Stimulated activated CD8-positive, alpha-beta memory T cell treated with anti-CD3 and anti-CD28 coated beads, Interleukin-12 subunit alpha, Interleukin-12 subunit beta, amount 100 ng/mL, for 24 hours (primary cell): Measurements from ENCODE around the gene EMID1.

ENCODE experiments used
- DNase-seq: peaks from one replicate; pipeline ENCODE4 v3.0.0-alpha.2; 2020; ENCODE audit errors: extremely low read depth

EMID1 gene

DNA sequence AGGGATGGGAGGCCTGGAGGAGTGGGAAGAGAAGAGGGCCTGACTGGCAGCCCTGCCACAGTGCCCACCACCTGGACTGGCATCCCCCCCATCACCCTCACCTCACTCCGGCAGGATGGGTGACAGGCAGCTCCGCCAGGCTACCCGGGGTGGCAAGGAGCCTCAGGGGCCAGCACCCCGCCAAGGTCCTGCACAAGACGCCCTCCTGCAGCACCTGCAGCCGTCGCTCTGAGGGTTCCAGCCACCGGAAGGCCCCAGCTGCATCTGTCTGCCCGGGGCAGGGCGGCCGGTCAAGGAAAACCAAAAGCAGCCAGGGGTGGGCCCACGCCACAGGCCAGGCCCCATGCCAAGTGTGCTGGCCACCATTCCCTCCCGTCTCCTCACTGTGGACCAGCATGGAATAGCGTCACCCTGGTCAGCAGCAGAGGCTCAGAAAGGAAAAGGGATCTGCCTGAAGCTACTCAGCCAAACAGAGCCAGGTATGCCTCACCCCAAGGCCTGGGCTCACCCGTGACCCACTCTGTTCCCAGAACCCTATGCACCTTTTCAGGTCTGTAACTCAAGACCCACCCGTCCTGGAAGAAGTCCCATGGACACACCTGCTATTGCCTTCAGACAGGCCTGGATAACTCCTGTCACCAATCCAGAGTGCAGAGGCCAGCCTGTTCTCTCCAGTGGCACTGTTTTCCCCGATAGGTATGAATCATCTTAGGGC, 55.1 kb downstream of the EMID1 start:
- DNase-seq, result no peak

DNA sequence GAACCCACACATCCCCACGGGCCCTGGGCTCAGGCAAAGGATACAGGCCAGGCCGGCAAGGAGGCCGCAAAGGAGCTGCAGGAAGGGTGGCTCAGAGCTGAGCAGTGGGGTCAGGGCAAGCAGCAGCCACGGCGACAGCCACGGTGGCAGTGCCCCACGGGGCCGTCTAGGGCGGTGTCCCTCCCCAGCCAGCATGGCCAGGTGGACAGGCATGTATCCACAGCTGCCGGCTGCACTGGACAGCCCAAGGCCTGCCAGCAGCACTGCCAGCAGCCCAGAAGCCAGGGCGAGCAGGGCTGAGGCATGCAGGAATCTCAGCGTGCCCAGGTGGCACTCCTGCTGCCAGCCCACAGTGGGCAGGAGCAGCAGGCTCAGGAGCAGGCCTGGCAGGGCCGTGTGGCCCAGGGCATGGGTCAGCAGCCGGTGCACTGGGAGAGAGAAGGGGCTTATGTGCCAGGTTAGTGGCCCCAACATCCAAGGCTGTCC, 58.1 kb downstream of the EMID1 start:
- DNase-seq, result no peak

DNA sequence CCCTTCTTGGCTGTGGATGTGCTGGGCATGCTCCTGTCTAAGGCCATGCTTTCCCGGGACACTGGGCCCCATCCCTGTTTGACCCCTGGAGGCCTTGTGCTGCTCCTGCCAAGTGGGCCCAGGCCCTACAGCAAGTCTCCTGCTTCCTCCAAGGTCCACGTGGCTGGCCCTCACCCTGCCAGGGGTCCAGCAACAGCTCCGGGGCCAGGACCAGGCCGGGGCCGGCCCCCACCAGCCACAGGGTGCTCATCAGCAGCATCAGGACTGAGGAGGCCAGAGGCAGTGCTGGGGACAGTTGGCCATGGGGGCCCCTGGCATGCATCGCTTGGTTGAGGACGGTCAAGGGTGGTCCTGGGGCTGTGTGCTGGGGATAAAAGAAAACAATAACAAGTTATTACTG, 59.6 kb downstream of the EMID1 start:
- no peak for DNase-seq

DNA sequence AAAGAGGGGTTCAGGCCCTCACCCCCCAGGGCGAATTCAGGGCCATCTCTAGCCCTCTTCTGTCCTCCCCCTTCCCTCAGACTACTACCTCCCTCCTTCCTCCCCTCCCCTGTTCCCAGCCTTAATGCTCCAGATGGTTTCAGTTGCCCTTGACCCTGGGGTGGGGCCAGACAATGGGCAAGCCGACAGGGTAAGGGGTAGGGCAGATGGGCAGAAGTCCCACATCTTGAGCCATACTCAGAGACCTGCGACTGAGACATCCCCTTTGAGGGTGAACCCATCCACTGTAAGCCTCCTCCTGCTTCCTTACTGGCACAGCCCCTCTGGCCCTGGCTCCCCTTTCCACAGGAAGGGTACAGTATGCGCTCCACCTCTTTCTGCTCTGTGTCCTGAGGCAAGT, 60.2 kb downstream of the EMID1 start:
- DNase-seq, result no peak

DNA sequence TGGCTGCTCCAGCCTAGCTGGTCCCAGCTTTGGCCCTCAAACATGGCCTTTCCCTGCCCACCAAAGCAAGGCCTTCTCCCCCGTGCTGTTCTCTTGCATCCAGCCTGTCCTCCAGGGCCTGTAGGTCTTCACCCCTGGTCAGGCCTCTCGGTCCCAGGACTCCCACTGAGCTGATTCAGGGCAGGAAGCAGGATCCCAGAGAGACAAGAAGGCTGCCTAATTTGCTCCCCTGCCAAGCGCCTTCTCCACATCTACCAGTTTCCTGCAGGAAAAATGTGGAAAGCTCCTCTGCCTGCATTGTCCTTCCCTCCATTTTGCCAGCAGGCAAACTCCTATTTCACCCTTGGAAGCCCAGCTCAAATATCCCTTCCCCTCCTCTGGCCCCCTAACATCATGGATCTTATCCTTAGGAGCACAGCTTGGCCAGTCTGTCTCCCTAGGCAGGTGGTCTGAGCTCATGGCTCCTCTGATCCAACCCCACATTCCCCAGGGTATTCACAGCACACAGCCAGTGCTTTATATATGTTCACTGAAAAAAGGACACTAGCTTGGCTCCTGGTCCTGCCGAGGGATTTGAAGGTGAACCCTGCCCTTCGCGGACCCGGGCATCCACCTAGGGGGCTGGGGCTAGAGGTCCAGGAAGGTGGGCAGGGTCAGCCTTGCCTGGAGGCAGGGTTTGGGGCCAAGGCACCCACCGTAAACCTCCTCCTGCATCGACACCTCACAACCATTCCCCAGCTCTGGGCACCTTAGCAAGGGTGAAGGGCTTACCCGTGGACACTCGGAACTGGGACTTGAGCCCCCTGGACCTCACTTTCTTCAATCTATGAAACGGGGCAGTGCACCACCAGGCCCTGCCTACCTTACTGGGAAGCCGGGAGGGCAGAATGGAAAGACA, 61.1 kb downstream of the EMID1 start:
- no peak for DNase-seq

DNA sequence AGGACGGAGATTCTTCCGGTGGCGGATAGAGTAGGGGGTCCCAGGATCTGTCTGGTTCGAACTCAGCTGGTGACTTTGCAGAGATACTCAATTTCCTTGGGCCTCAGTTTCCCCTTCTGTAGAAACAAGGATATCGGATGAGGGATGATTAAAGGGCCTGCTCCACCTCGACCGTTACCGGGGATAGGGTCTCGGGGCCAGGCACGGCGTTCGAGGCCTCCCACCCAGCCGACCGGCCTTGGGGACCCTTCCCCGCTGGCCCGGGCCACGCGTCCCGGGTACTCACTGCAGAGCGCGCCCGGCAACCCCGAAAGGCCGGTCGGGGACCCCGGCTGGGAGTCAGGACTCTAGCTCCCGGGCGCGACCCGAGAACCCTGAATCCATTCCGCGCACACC, 61.8 kb downstream of the EMID1 start:
- DNase-seq, result no peak

DNA sequence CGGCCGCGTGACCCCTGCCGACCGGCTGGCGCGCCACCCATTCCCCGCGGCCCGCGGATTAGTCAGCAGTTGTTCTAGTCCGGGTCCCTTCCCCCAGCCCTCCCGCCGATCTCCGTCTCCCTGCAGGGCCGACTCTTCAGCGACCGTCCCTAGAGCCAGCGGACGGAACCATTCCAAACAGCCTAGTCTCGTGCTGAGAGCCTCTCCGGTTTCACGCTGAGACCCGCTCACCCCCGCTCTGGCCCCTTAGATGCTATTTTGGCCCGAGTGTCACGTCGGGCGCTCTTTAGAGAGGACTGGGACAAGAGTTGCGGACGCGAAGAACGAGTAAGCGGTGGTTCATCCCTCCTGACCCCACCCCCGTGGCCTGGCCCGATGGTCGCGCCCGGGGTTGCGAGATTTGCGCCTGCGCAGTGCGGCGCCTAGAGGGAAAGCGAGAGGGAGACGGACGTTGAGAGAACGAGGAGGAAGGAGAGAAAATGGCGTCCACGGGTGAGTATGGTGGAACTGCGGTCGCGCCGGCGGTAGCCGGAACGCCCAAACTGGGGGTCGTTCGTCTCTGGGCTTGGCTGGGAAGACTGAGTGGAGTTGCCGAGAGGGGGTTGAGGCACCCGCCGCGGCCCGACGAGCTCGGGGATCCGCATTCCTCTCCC, 62.3 kb downstream of the EMID1 start, which contains the start of the genes EWSR1 and RHBDD3:
Gene EWSR1 (plus strand): TSS at position 411 of the 653 bp plus-strand sequence. CDS start 69 bp downstream, at position 480.
Gene RHBDD3 (minus strand): TSS at position 124 of the 653 bp plus-strand sequence. CDS start 2,355 bp downstream, outside the sequence.
- DNase-seq, result peak; percentile 86

DNA sequence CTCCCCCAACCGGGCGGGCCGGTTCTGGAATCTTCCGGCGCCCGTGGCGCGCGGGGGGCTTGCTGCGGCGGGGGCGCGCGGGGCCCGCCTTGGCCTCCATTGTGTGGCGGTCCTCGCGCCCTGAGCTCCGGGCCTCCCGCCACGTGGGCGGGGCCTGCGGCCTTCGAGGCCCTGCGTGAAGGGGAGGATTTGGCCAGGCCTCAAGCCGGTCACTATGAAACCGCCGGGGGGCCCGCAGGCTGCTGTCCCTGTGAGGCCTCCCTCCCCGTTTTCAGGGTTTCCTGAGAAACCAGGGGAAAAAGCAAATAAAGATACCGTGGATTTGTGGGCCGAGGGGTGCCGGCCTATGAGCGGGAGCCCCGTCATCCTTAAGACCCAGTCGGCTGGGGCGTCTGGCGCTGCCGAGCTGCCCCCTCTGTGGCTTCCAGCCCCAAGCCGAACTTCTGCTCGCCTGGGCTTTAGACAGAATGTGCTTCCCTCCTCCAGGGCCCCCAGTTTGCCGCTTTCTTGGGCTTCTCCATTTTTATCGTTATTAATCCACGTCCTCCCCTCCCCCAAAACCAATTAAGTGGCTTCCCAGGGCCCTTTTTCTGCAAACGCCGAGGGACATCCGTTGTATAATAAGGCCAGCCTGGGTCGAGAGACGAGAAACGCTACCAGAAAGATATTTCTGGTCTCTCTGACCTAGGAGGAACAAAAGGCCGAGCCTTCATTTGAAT, 63.0 kb downstream of the EMID1 start:
- DNase-seq, result no peak

DNA sequence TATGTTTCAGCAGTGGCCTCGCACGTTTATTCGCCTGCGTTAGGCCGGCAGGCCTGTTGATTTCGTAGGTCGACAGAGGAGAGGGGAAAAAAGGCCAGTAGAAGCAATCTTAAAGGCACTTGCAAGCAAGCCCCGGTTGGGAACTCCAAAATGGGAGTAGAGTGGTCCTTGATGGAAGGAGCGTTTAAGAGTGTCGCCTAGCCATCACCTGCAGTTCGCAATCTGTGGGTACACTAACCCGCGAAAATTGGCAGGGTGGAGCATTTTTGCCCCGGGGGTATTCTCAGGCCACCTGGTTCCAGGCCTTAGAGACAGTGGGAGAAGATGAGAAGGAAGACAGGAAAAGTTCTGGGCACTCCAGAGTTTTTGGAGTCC, 63.5 kb downstream of the EMID1 start:
- no peak for DNase-seq

DNA sequence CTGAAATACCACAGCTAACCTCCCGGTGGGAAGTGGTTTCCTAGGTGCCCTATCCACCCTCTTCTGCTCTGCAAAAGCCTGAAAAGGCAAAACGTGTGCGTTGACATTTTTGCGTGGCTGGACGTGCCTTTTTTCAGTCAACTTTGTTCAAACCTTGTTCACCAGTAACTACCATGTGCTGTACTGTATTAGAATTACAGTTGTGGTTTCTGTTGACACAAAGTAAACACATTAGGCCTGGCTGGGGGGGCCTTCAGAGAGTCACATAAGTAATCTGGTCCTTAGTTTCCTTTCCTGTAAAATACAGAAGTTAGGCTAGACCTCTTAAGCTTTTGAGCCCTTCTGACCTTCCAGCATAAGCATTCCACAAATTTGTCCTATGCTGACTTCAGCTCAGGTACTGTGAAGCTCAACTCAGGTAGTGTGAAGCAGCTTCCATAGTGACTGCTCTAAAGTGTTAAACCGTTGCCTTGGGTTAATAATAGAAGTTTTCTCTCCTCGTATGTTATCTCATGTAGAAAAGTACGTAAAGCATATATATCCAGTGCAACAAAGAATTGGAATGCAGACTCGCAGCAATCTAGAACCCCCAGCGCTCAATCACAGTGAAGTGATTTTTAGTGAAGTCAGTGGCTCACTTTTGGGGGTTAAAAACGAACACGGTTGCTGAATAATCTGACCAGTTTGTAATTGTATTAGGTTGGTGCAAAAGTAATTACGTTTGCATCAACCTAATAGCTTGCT, 64.2 kb downstream of the EMID1 start:
- no peak for DNase-seq

DNA sequence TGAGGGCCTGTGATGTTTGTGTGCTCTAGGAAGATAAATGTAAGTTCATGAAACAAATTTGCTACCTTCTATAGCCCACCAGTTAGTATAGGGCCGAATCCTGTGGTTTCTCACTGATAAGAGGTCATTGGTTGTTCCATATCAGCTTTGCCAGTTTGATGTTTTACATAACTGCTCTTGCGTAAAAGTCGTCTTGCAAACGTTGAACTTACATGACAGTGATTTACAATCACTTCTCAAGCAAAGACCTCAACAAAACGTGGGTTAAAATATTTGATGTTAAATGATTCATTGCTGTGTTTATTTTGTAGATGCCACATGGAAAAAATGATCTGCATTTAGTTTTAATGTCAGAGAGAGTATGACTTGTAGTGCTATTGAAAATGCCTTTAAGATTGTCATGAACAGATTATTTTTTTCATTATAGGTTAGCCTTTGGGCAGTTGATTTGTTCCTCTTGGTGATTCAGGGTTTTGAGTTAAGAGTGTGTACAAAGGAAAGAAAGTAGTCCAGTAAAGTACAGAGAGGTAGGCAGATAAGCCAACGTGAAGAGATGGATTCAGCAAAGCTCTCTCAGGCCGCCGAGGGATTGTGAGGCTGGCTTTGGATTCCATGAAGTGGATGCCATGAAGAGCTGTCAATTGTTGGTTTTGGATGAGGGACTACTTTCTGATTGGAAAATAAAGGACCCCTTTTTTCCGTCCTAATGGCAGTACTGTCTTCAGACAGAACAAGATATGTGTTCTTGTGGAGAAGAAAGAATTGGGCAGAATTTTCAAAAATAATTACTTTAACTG, 65.0 kb downstream of the EMID1 start:
- no peak for DNase-seq

DNA sequence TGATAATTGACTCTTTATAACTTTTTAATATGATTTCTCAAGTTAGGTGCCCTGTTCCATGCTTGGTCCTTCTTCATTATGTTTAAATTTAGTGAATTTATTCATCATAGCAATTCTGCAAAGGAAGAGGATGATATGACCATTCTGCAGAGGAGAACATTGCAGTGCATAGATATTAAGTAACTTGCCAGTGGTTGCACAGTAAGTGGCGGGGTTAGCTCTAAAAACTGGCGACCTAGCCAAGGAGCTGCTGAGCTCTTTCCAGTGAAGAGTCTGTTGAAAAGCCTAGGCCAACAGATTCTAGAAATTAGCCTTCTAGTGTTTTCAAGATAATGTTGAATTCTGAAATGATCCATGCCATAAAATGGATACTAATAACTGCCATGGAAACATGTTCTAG, 66.9 kb downstream of the EMID1 start:
- no peak for DNase-seq

DNA sequence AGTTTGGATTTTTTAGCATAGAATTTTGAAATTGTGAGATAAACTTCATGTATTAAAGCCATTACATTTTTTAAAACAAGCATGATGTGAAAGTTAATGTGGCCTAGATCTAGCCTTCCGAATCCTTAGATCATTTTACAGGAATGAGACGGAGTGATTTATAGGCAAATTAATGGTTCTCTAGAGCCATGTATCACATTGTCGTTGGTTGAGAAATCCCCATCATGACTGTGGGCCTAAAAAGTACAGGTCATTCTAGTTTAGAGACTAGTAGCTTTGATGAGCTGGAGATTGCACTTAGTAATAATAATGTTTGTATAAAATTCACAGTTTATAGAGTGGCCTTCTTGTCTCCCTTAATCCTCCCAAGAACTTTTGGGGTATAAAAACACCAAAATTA, 69.5 kb downstream of the EMID1 start:
- DNase-seq, result no peak

DNA sequence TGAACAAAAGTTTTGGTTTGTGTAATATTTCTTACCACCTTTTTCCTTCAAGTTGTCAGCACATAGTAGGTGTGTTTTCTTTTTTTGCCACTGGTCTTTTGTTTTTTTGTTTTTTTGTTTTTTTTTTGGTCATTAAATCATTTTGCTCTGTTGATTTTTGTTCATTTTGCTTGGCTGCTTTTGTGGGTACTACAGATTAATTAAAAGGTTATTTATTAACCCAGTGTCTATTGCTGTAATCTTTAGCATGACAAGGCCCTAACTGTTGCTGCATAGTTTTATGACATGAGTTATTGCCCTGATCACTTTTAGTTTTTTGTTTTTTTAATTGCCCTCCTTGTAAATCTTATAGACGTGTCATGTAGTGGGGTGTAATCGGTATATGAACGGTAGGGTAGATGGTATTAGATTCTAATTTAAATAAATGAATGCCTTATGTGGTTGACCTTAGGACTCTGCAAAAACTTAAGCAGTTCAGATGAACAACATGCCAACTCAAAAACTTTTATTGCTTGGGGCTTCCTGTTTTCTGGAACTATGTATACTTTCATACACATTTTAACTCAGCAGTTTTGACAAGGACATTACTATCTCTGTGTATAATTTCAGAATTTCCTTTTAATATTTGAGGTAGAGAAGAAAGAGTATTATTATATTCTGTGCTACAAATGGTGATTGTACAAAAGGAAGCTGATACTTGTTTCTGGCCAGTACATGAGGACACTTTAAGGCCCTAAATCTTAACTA, 70.3 kb downstream of the EMID1 start:
- no peak for DNase-seq

DNA sequence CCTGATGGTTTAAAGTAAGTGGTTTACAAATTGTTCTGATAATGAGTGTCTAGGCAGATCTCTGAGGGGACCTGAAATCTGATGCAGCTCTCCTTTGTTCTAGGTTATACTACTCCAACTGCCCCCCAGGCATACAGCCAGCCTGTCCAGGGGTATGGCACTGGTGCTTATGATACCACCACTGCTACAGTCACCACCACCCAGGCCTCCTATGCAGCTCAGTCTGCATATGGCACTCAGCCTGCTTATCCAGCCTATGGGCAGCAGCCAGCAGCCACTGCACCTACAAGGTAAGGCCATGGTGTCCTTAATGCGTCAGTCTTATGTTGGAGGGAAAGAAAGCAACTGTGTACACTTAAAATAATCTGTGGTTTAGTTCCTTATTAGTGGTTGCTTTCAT, 72.2 kb downstream of the EMID1 start:
- DNase-seq, result no peak

DNA sequence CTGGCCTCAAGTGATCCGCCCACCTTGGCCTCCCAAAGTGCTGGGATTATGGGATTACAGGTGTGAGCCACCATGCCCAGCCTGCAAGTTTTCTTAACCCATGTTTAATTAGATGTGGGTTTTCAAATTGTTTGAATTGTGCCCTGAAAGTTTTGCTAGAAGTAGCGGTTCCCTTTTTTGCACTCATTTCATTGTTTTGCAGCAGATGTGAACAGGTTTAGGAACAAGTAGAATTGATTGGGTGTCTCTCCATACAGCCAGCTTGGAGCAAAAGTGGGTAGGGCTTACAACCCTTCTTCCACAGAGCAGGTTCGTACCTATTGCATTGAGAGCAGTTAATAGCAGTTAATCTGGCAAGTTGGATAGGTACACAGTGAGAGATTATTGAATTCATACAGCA, 78.5 kb downstream of the EMID1 start:
- DNase-seq, result no peak

DNA sequence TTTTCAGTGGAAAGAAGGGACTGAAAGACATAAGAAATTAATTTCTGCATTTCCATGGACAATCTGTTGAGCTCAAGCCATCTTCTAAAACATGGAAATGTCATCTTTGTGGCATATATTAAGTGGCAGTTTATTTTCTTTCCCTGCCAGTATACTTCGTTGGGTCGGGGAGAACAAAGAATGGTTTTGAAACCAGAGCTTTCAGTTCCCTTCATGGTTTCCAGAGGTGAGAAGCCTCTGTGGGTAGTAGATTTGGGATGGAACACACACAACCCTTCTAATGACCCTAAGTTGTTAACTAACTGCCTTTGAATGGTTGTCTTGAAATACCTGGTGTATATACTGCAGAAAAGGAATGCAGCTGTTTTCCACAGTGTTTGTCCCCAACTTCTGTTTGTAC, 83.1 kb downstream of the EMID1 start:
- DNase-seq, result no peak

DNA sequence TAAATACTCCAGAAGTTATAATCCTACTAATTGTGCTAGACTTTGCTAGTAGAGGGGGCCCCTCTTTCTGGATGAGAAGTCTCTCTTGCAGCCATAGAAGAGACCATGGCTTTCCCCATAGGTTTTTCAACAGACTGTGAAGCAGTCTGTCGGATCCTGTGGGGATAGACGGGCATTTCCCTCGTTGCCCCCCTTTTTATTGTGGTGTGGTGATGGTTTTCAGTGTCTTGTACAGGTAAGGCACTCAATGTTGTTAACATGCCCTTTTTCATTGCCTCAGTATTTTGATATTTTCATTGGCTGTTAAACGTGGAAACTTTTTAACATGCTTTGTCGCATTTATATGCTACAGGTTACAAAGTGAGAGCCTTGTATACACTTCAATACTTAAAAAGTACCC, 84.4 kb downstream of the EMID1 start:
- DNase-seq, result no peak

DNA sequence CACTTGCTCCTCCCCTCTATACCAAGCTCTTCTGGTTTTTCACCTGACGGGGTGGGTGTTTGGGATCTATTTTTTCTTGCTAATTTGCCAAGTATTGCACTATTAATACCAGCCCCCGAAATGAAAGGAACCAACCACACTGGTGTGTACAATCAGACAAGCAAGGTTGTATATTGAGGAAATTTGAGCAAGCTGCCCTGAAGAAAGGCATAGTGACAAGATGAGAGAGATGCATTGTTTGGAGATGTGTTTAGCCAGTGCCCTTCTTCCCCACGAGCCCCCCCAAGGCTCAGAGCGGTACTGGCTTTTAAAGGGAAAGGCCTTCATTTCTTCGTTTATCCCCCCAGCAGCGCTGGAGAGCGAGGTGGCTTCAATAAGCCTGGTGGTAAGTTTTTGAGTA, 85.5 kb downstream of the EMID1 start:
- no peak for DNase-seq
